BJ (cell line): ENCODE data around the gene FOXK2. TPM values are rescaled to one million over a fixed set of nuclear protein-coding genes. Genes with fewer than 3 reads are reported as not detected.

Experiments used
- CTCF ChIA-PET: fragments of 350-600 bp; formaldehyde crosslinking; extraction: SDS; loops from one replicate; lab custom pipeline; 2021; ENCODE audit warnings: antibody characterized with exemption, inconsistent platforms; lab: Yijun Ruan, JAX
- POLR2A ChIA-PET: fragments of 300-600 bp; sonication (Branson Sonifier 250); formaldehyde crosslinking; extraction: SDS; loops from one replicate; lab custom pipeline; 2021; ENCODE audit warnings: antibody characterized with exemption; lab: Charles Lee
- DNase-seq: peaks from one replicate; pipeline ENCODE4 v3.0.0-alpha.2; 2011; ENCODE audit warnings: low read depth
- H3K27me3 ChIP-seq: 2 replicates; pipeline ENCODE4 v1.6.0; 2011; ENCODE audit warnings: low read length; ENCODE audit not compliant: control insufficient read depth, insufficient read depth
- H3K36me3 ChIP-seq: 2 replicates; pipeline ENCODE4 v1.5.1; 2011; ENCODE audit warnings: low read length; ENCODE audit not compliant: control insufficient read depth, insufficient read depth
- H3K4me3 ChIP-seq: 2 replicates; pipeline ENCODE4 v1.5.1; 2011; ENCODE audit warnings: low read depth, mild to moderate bottlenecking, control low read depth, low read length
- polyA plus RNA-seq: library from polyadenylated mRNA; depleted of rRNA; stranded (reverse); fragments of >200 nt; gene quantifications from 2 replicates; pipeline ENCODE4 v1.2.3, GENCODE V29; 2011
- TF ChIP-seq, protein P1 (sequence below): IDR thresholded peaks from 2 replicates; pipeline ENCODE4 v1.5.1; 2011; ENCODE audit warnings: low read depth, mild to moderate bottlenecking, control low read depth, inconsistent platforms, low read length, moderate library complexity; ENCODE audit not compliant: insufficient read depth

The FOXK2 gene
- polyA plus RNA-seq, 1 experiment: 19.2 TPM

DNA sequence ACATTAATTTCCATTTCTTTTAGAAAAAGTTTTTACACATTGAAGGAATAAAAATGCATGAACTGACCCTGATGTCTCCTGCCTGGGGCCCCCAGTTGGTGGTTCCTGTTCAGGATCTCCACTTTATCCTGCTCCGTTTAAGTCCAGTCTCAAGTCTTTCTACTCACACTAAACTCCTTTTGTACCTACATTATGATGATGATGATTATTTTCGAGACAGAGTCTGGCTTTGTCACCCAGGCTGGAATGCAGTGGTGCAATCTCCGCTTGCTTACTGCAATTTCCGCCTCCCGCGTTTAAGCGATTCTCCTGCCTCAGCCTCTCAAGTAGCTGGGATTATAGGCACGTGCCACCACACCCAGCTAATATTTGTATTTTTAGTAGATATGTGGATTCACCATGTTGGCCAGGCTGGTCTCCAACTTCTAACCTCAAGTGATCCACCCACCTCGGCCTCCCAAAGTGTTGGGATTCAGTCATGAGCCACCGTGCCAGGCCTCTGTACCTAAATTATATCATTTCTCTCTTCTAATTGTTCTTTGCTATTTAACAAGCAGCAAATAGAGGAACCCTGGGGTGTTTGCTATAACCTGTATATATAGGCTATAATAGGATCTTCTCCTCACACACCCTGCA lies 2.2 kb upstream of the FOXK2 start:
- DNase-seq: no peak
- ChIA-PET CTCF (no interaction called here), POLR2A (no interaction called here)
- Histone ChIP-seq H3K4me3 (no peak overlapping the region), H3K27me3 (no peaks in the 10 kb centered on the region), H3K36me3 (no peaks in the 10 kb centered on the region)
- TF ChIP-seq, protein P1, sequence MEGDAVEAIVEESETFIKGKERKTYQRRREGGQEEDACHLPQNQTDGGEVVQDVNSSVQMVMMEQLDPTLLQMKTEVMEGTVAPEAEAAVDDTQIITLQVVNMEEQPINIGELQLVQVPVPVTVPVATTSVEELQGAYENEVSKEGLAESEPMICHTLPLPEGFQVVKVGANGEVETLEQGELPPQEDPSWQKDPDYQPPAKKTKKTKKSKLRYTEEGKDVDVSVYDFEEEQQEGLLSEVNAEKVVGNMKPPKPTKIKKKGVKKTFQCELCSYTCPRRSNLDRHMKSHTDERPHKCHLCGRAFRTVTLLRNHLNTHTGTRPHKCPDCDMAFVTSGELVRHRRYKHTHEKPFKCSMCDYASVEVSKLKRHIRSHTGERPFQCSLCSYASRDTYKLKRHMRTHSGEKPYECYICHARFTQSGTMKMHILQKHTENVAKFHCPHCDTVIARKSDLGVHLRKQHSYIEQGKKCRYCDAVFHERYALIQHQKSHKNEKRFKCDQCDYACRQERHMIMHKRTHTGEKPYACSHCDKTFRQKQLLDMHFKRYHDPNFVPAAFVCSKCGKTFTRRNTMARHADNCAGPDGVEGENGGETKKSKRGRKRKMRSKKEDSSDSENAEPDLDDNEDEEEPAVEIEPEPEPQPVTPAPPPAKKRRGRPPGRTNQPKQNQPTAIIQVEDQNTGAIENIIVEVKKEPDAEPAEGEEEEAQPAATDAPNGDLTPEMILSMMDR: no peak

DNA sequence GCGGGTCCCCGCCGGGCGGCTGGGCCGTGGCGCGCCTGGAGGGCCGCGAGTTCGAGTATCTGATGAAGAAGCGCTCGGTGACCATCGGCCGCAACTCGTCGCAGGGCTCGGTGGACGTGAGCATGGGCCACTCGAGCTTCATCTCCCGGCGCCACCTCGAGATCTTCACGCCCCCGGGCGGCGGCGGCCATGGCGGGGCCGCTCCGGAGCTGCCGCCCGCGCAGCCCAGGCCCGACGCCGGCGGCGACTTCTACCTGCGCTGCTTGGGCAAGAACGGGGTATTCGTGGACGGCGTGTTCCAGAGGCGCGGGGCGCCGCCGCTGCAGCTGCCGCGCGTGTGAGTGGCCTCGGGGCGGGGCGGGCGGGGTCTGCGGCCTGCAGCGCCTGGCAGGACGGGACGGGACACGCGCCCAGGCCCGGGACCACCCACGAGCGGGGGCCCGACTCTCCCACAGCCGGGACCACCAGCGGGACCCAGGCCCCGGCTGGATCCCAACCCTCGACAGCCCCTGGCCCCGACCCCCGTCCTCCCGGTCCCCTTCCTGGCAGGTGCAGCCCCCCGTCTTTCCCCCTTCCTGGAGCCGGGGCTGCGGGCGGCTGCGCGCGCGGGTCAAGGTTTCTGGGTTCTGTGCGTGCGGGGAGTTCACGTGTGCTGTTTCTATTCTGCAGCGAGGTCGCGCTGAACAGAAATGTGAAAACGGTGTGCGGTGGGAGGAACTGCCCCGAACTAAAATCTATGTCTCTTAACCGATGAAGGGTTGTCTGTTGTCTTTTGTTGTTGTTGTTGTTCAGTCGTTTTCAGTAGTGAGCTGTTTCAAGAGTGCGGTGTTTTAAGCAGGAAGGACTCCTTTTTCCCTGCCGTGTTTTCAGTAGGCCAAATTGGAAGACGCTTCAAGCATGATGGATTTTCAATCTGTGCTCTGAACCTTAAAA lies 705 bp downstream of the FOXK2 start:
- H3K36me3 ChIP-seq: no peaks in the 10 kb centered on the region
- H3K27me3 ChIP-seq: no peaks in the 10 kb centered on the region
- CTCF ChIA-PET: interaction anchor here (1.1 to 1.5 kb wide), 2 partner anchors 27 to 33 kb away, joined by 3 to 4 read pairs; no protein-coding TSS in a partner anchor
- DNase-seq: no peak
- POLR2A ChIA-PET: no interaction called here
- TF ChIP-seq, protein P1: no peak
- peak overlapping the region; percentile 85 for H3K4me3 ChIP-seq

DNA sequence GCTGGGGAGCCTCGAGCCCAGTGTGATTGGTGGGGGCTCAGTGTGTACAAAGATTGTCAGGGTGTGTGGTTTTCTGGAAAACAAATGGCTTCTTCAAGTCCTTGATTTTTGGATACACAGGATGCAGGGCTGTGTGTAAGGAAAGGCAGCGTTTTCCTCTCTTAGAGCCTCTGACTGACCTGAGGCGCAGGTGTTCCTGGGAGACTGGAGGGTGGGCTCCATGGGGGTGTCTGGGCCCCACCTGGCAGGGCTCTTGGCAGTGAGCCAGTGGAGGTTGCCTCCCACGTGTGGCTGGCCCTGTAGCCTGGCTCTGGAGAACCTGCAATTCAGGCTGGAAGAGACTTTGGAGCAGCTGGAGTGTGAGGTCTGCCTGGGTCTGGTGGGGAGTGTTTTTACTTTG lies 5.0 kb downstream of the FOXK2 start:
- DNase-seq: no peak
- POLR2A ChIA-PET: no interaction called here
- H3K4me3 ChIP-seq: no peak overlapping the region
- H3K27me3 ChIP-seq: no peaks in the 10 kb centered on the region
- H3K36me3 ChIP-seq: no peaks in the 10 kb centered on the region
- TF ChIP-seq, protein P1: no peak
- CTCF ChIA-PET: no interaction called here

DNA sequence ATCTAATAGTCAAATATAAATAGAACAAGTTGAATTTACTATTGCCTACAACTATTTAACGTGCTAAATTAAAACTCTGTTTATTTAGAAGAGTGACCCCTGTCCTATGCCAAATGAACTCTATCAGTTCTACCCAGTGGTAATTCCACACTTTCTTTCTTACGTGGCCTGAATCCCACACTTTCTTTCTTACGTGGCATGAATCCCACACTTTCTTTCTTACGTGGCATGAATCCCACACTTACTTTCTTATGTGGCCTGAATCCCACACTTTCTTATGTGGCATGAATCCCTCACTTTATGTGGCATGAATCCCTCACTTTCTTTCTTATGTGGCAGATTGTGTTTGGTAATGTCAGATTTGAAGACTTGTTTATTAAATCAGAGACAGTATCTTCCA lies 6.2 kb downstream of the FOXK2 start:
- TF ChIP-seq, protein P1: no peak
- no peaks in the 10 kb centered on the region for H3K27me3 ChIP-seq
- ChIA-PET CTCF (interaction anchor here (2.9 kb wide), 1 partner anchor 10 kb away, joined by 15 read pairs; no protein-coding TSS in a partner anchor), POLR2A (no interaction called here)
- no peaks in the 10 kb centered on the region for H3K36me3 ChIP-seq
- H3K4me3 ChIP-seq: no peak overlapping the region
- no peak for DNase-seq

DNA sequence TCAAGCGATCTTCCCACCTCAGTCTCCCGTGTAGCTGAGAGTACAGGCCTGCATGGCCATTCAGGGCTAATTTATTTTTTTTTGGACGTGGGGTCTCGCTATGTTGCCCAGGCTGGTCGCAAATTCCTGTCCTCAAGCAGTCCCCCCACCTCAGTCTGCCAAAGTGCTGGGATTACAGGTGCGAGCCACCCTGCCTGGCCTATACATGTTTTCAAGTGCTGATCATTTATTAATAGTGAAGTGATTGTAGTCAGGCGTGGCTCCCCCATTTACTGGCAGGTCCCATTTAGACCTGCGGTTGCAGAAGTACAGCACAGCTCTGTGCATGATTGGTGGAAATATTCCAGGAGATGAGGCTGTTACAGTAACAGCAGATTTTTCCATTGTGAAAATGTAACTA lies 8.4 kb downstream of the FOXK2 start:
- H3K27me3 ChIP-seq: no peaks in the 10 kb centered on the region
- H3K36me3 ChIP-seq: no peaks in the 10 kb centered on the region
- POLR2A ChIA-PET: interaction anchor here (0.6 kb wide), 1 partner anchor 28 kb away, joined by 4 read pairs; no protein-coding TSS in a partner anchor
- CTCF ChIA-PET: interaction anchor here (0.6 to 2.9 kb wide), 2 partner anchors 8 to 83 kb away, joined by 3 to 15 read pairs; no protein-coding TSS in a partner anchor
- TF ChIP-seq, protein P1: no peak
- DNase-seq: no peak
- no peak overlapping the region for H3K4me3 ChIP-seq
